Activated CD4-positive, alpha-beta T cell treated with anti-CD3 and anti-CD28 coated beads, Interleukin-2, amount 50 U/mL, for 1 hour (primary cell): Measurements from ENCODE around the gene PAPSS1.

ENCODE experiments used
- DNase-seq: peaks from one replicate; pipeline ENCODE4 v3.0.0-alpha.2; 2020

Gene PAPSS1

GRCh38 chr4:107619731-107620130, 100.3 kb downstream of the PAPSS1 start:
- no peak for DNase-seq

GRCh38 chr4:107619066-107619465, 101.0 kb downstream of the PAPSS1 start:
- DNase-seq, result no peak

GRCh38 chr4:107618656-107619055, 101.4 kb downstream of the PAPSS1 start:
- DNase-seq, result no peak

- no peak for DNase-seq
Measured at GRCh38 chr4:107616838-107617389, 103.1 kb downstream of the PAPSS1 start.

GRCh38 chr4:107615809-107616208, 104.2 kb downstream of the PAPSS1 start:
- no peak for DNase-seq

- DNase-seq, result no peak
Measured at GRCh38 chr4:107603430-107603829, 116.6 kb downstream of the PAPSS1 start.

GRCh38 chr4:107600983-107601382, 119.1 kb downstream of the PAPSS1 start:
- no peak for DNase-seq

GRCh38 chr4:107600436-107600835, 119.6 kb downstream of the PAPSS1 start:
- no peak for DNase-seq

- DNase-seq, result no peak
Measured at GRCh38 chr4:107599841-107600240, 120.2 kb downstream of the PAPSS1 start.

GRCh38 chr4:107593230-107593629, 126.8 kb downstream of the PAPSS1 start:
- DNase-seq, result no peak

GRCh38 chr4:107592519-107592918, 127.5 kb downstream of the PAPSS1 start:
- DNase-seq, result no peak

GRCh38 chr4:107589269-107589668, 130.8 kb downstream of the PAPSS1 start:
- no peak for DNase-seq

- no peak for DNase-seq
Measured at GRCh38 chr4:107586371-107586770, 133.7 kb downstream of the PAPSS1 start.

- no peak for DNase-seq
Measured at GRCh38 chr4:107579099-107579498, 140.9 kb downstream of the PAPSS1 start.

GRCh38 chr4:107578321-107578720, 141.7 kb downstream of the PAPSS1 start:
- DNase-seq, result no peak

- no peak for DNase-seq
Measured at GRCh38 chr4:107577743-107578142, 142.3 kb downstream of the PAPSS1 start.

GRCh38 chr4:107575243-107575642, 144.8 kb downstream of the PAPSS1 start:
- DNase-seq, result no peak

GRCh38 chr4:107572281-107572680, 147.8 kb downstream of the PAPSS1 start:
- DNase-seq, result no peak

GRCh38 chr4:107570952-107571351, 149.1 kb downstream of the PAPSS1 start:
- DNase-seq, result no peak

- DNase-seq, result no peak
Measured at GRCh38 chr4:107564326-107564725, 155.7 kb downstream of the PAPSS1 start.
